ENCODE results near the gene BTBD17.

DNA sequence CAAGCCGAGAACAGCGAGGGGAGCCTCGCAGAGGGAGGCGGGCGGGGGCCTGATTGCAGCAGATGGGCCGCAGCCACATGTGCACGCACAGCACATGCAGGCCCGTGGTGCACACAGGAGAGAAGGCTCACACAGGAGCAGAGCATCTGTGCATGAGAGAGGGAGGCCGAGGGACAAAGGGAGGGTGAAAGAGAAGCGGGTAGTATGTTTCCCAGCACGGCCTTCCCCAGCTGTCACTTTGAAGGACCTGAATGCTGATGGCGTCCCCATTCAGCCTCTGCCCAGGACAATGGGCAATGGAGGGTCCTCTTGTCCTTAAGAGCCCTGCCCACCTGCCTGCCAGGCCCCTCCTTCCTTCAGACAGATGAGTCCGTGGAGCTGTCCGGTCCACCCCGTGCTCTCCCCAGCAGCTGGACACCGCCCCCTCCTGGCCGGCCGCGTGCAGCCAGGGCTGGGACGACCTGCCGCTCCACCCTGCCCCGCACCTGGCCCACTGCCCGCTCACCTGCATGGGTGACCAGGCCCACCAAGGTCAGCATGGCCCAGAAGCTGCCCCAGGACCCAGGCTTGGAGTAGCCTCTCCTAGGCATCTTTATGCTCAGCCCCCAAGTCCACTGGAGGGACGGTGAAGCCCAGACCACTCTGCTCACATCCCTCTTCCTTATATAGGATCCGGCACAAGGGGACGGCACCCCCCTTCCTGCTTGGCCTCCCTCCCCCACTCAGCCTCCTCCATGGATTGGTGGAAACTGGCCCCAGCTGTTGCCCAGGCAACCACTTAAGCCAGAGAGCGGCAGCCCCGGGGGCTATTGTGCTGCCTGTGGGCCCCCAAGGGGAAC is at the start of gene BTBD17:
- TF ChIP-seq YY1 (IDR thresholded peaks at IDR 0.05; ENCODE audit: low read depth, low read length), result no peak
- TF ChIP-seq POLR2AphosphoS5 (IDR thresholded peaks at IDR 0.05; ENCODE audit: low read length), result no peak
- peak; percentile 23; the same call in 1 of the 2 replicates for TF ChIP-seq SMC3 (IDR thresholded peaks at IDR 0.05; ENCODE audit: borderline replicate concordance, low read length)
- no peak for TF ChIP-seq POLR2A (IDR thresholded peaks at IDR 0.05; ENCODE audit: low read depth, low read length)
- TF ChIP-seq TAF1 (IDR thresholded peaks at IDR 0.05; ENCODE audit: borderline replicate concordance, low read depth, low read length), result no peak
- no peak for TF ChIP-seq POU2F2 (IDR thresholded peaks at IDR 0.05; ENCODE audit: borderline replicate concordance, low read depth, low read length)
- no peak for TF ChIP-seq ATF2 (IDR thresholded peaks at IDR 0.05; ENCODE audit: low read length)
- peak; percentile 45 to 62 (median 54) for TF ChIP-seq CTCF (IDR thresholded peaks at IDR 0.05 in 2 of 3, conservative IDR thresholded peaks at IDR 0.05 in 1 of 3; ENCODE audit: control insufficient read depth in 2 of 3, extremely low read depth in 1 of 3, insufficient read depth in 1 of 3, low read depth in 3 of 3, low read length in 3 of 3)
- no peak for TF ChIP-seq ASH2L (IDR thresholded peaks at IDR 0.05; ENCODE audit: borderline replicate concordance, low read depth)

Measured in GM12878 (cell line).